Glutamatergic neuron (in vitro differentiated cells): ENCODE measurements around the gene ZSWIM7. TPM values are rescaled to one million over a fixed set of nuclear protein-coding genes. Genes with fewer than 3 reads are reported as not detected.
A peak's percentile ranks its signal among the peaks of the same experiment; 100 is the strongest.

Experiments used
- DNase-seq: peaks from one replicate; pipeline ENCODE4 v3.0.0; 2022
- H3K27ac Mint-ChIP-seq: one replicate; pipeline ENCODE4 v1.8.0; 2020; ENCODE audit warnings: mild to moderate bottlenecking, mixed read lengths, inconsistent platforms; ENCODE audit not compliant: unreplicated experiment
- H3K27me3 Mint-ChIP-seq: one replicate; pipeline ENCODE4 v1.8.0; 2020; ENCODE audit warnings: mild to moderate bottlenecking, moderate library complexity, mixed read lengths, inconsistent platforms; ENCODE audit not compliant: unreplicated experiment
- H3K36me3 Mint-ChIP-seq: one replicate; pipeline ENCODE4 v1.8.0; 2020; ENCODE audit warnings: mild to moderate bottlenecking, mixed read lengths, inconsistent platforms; ENCODE audit not compliant: unreplicated experiment
- H3K4me1 Mint-ChIP-seq: one replicate; pipeline ENCODE4 v1.8.0; 2020; ENCODE audit warnings: mild to moderate bottlenecking, low read depth, mixed read lengths, inconsistent platforms; ENCODE audit not compliant: unreplicated experiment
- H3K4me3 Mint-ChIP-seq: one replicate; pipeline ENCODE4 v1.8.0; 2020; ENCODE audit warnings: mild to moderate bottlenecking, mixed read lengths, inconsistent platforms; ENCODE audit not compliant: unreplicated experiment
- H3K9me3 Mint-ChIP-seq: one replicate; pipeline ENCODE4 v1.8.0; 2020; ENCODE audit warnings: mild to moderate bottlenecking, moderate library complexity, mixed read lengths, inconsistent platforms; ENCODE audit not compliant: unreplicated experiment
- CTCF ChIP-seq: fragments of 200-600 bp; sonication (generic); IDR thresholded peaks from one replicate; pipeline ENCODE4 v1.5.0; 2021; ENCODE audit not compliant: partially characterized antibody, unreplicated experiment
- total RNA-seq: library from RNA; stranded (reverse); fragmentation: NEBNext Ultra II Directional; extraction: Animal tissue kit (Norgen Biotek cat#: 25700); gene quantifications from one replicate; pipeline ENCODE4 v1.2.1, GENCODE V29; 2021; ENCODE audit not compliant: unreplicated experiment

The ZSWIM7 gene
- total RNA-seq, 1 donor from 2014 or later = 29.0 TPM

DNA sequence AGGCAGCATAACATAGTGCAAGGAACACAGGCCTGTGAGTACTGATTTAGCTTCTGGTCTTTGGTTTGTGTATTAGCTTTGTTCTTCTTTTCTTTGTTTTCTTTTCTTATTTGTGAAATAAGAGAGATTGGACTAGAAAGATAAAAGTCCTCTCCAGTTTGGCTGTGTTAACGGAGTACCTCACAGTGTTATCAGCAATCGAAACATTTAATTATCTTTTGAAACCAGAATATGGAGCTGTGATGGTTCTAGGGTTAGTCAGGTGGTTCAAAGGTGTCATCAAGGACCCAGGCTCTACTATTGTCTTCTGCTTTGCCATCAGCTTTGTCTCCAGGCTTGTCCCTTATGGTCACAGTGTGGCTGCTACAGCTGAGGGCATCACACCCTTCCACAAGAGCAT, 29.0 kb downstream of the ZSWIM7 start:
- Mint-ChIP-seq H3K9me3 (peaks cover 4% of the 10 kb centered on the region), H3K27ac (no peak overlapping the region), H3K27me3 (peaks cover 5% of the 10 kb centered on the region), H3K4me3 (no peak overlapping the region), H3K4me1 (peaks cover 14% of the 10 kb centered on the region), H3K36me3 (peaks cover 5% of the 10 kb centered on the region)
- no peak for DNase-seq
- no peak for TF ChIP-seq CTCF

GRCh38 chr17:15969463-15969862, 30.0 kb downstream of the ZSWIM7 start:
- TF ChIP-seq CTCF = no peak
- DNase-seq = no peak
- Mint-ChIP-seq H3K9me3 (peaks cover 4% of the 10 kb centered on the region), H3K27me3 (peaks cover 5% of the 10 kb centered on the region), H3K4me1 (peaks cover 20% of the 10 kb centered on the region), H3K27ac (no peak overlapping the region), H3K4me3 (no peak overlapping the region), H3K36me3 (peaks cover 5% of the 10 kb centered on the region)

DNA sequence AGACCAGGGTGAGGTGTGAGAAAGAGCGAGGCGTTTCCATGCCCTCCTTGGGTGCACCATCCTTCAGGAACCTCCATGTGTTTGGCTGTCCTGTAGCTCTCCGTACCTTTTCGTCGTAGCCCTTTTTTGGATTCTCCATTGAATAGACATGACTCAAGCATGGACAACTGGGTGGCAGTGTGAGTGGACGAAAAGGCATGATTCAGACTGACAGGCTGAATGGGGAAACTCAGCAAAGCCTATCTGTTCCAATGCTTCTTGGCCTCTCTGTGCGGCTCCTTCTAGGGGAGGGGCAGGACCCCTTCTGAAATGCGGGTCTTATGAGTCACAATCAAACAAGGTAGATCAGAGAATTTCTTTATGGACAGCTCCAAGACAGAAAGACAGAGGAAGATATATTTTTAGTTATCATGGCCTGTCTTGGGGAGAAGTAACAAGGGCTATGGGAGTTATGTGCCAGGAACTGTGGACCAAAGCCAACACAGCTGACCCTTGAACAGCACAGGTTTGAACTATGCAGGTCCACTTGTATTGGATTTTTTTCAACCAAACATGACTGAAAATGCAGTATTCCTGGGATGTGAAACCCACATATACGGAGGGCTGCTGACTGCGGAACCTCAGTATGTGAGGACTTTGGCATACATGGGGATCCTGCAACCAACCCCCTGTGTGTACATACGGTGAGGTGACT, 31.7 kb downstream of the ZSWIM7 start:
- peaks cover 2% of the 10 kb centered on the region for H3K9me3 Mint-ChIP-seq
- H3K27me3 Mint-ChIP-seq = peaks cover 5% of the 10 kb centered on the region
- no peaks in the 10 kb centered on the region for H3K36me3 Mint-ChIP-seq
- no peak overlapping the region for H3K4me3 Mint-ChIP-seq
- TF ChIP-seq CTCF = no peak
- no peak for DNase-seq
- peaks cover 16% of the 10 kb centered on the region for H3K4me1 Mint-ChIP-seq
- H3K27ac Mint-ChIP-seq = no peak overlapping the region

GRCh38 chr17:15966879-15967248, 32.6 kb downstream of the ZSWIM7 start:
- peak overlapping the region; percentile 49 for H3K4me3 Mint-ChIP-seq
- no peak overlapping the region for H3K27ac Mint-ChIP-seq
- peaks cover 5% of the 10 kb centered on the region for H3K27me3 Mint-ChIP-seq
- H3K9me3 Mint-ChIP-seq = peaks cover 2% of the 10 kb centered on the region
- DNase-seq = no peak
- no peak for TF ChIP-seq CTCF
- H3K4me1 Mint-ChIP-seq = peaks cover 16% of the 10 kb centered on the region
- H3K36me3 Mint-ChIP-seq = no peaks in the 10 kb centered on the region

GRCh38 chr17:15966183-15966878, 33.2 kb downstream of the ZSWIM7 start:
- H3K27me3 Mint-ChIP-seq = peaks cover 5% of the 10 kb centered on the region
- H3K4me1 Mint-ChIP-seq = peaks cover 16% of the 10 kb centered on the region
- H3K27ac Mint-ChIP-seq = no peak overlapping the region
- TF ChIP-seq CTCF = no peak
- peak overlapping the region; percentile 49 for H3K4me3 Mint-ChIP-seq
- no peaks in the 10 kb centered on the region for H3K36me3 Mint-ChIP-seq
- no peak for DNase-seq
- H3K9me3 Mint-ChIP-seq = peaks cover 2% of the 10 kb centered on the region
